Right kidney (tissue), 1 donor: ENCODE data around the gene FCER1G.

Source experiments
- DNase-seq: peaks from one replicate; pipeline ENCODE4 v3.0.0-alpha.2; 2016

FCER1G gene

GRCh38 chr1:161261261-161262235, 46.5 kb downstream of the FCER1G start:
- DNase-seq = no peak

GRCh38 chr1:161265305-161265704, 50.2 kb downstream of the FCER1G start:
- DNase-seq = no peak

GRCh38 chr1:161266202-161266601, 51.1 kb downstream of the FCER1G start:
- DNase-seq = no peak

- DNase-seq = no peak
Observed at GRCh38 chr1:161266836-161267235, 51.7 kb downstream of the FCER1G start.

- no peak for DNase-seq
Observed at GRCh38 chr1:161267321-161267720, 52.2 kb downstream of the FCER1G start.
